Fibroblast of the conjunctiva (primary cell): ENCODE measurements around the gene RHOT2.

Experiments used
- DNase-seq: peaks from one replicate; pipeline ENCODE4 v3.0.0-alpha.2; 2010; ENCODE audit warnings: low read depth

RHOT2 gene

DNA sequence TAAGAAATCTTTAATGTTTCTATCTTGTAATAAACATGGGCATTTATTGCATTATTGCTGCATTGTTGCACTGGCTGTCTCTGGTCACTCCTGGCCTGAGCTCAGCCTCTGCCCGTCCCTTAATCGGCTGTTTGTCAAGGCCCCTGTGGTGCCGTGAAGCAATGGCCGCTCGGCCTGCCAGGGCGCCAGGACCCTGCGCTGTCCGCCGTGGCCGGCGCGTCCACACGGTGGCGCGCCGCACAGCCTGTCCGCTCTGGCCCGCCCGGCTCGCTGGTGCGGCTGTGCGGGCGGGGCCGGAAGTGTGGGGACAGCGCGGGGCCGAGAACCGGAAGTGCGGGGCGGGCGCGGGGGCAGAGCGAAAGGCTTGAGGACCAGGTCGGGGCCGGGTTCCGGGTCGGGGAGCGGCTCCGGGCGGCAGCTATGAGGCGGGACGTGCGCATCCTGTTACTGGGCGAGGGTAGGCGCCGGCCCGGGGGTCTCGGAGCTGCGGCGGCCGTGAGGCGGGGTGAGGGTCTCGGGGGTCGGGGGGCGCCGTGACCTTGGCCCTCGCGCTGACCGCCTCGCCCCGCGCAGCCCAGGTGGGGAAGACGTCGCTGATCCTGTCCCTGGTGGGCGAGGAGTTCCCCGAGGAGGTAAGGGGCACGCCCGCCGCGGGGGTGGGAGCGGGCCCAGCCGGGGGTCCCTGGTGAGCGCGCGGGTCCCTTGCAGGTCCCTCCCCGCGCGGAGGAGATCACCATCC lies at the start of gene RHOT2:
Gene RHOT2 (plus strand): TSS at position 353 of the 739 bp plus-strand sequence. CDS start 68 bp downstream, at position 421.
- DNase-seq = peak; percentile 73

DNA sequence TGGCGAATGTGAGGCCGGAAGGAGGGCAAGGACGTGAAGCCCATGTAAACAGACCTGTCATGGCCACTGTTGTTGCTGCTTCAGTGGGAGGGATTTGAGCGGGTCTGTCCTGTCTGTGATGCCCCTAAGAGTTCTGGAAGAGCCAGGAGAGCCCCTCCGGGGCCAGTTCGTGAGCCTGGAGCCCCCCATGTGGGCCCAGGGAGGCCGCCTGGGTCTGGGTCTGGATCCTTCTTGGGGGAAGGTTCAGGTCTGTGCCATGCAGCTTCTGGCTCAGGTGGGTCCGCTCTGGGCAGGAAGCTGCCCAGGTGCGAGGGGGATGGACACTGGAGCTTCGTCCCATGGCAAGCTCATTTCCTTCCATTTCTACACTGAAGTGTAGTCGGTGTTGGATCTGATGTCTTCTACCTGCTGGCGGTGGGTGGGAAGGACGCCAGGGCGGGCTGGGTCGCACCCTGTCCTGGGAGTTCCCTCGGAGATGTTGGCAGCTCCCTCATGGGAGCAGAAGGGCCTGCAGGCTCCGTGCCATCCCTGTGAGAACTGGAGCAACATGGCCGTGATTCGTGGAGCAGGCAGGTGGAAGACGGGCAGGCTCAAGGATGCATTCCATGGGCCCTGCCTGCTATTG lies 48.3 kb upstream of the RHOT2 start:
- DNase-seq = no peak

DNA sequence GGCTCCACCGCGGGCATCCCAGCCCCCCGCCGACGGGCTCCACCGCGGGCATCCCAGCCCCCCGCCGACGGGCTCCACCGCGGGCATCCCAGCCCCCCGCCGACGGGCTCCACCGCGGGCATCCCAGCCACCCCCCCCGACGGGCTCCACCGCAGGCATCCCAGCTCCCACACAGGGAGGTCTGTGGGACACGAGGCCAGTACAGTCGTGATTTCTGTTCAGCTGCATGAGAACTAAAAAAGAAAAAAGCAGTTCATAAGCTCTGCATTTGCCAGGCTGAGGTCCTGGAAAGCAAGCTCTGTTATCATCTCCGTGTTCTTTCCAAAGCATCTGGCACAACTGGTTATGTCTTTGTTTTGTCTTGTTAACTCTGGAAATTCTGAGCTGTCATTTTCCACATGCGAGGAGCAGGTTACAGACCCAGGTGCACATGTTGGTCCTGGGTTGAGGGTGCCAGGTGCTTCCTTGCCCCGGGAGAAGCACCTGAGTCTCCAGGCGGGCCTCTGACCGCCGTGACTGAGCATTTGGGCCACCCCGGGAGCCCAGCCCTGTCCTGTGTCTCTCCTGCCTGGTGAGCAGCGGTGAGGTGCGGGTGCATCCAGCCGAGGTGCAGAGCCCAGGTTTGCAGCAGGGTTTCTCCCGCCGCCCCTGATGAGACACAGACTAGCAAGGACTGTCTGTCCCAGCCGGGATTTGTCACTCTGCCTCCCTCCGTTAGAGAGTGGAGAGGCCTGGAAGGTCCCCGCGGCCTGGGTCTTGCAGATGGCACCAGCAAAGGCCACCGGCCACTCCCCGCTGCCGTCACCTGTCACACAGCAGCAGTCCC lies 47.0 kb upstream of the RHOT2 start:
- DNase-seq = no peak

DNA sequence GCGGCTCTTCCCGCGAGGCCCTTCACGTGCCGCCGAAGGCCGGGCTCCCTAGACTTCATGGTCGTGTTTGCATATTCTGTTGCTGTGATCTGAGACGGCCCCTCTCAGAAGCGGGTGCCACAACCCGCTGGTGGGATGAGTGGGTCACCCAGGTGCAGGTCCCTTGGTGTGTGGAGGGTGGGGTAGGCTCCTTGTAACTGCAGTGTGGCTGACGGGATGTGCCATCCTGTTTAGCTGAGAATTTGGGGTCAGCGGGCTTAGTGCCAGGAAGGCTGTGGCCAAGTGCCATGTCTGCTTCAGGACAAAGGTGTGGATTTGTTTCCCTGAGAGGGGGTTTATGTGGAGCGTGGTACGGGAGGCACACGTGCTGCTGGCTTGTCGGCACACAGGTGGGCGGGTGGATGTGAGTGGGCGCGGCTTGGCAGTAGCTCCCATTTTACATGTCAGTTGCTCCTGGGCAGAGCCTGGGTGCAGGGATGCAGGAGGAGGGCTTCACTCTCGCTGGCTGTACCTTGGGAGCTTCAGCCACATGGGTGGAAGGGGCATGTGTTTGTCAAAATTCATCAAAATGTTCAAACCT lies 46.3 kb upstream of the RHOT2 start:
- no peak for DNase-seq

DNA sequence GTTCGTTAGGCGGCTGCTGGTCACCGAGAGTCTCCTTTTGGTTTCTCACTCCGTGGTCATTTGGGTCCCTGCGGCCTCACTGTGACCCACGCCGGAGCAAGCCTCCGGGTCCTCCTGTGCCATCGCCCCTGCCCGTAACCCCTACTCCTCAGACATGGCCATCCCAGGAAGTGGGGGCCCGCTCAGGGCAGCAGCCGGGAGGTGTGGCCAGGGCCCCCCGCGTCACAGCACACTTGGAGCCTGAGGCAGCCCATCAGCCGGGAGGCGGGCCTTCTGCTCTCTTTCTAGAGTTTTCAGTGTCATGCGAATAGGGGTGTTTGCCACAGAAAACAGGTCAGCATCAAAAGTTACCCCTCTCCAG lies 45.0 kb upstream of the RHOT2 start:
- DNase-seq = no peak

DNA sequence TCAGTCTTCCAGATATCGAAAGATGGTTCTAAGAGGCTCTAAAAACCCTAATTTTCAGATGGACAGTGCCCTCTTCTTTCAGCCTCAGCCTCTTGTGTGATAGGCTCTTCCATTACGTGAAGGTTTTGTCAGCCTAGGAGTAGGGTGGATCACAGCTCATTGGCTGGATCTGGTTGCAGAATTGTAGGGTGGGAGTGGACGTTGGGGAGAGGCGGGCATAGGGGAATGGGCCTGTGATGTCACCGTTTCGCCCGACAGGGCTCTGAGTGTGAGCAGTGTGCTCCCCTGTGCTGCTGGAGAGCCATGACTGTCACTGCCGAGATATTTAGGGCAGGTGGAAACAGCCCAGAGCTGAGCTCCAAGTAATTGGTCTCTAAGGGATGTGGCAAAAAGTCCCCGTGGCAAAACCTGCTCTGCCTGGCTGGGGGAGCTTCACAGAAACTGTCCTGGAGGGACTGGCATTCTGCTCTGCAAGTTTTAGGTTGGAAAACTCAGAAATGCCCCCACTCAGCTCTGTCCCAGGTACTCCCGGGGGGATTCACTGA lies 43.3 kb upstream of the RHOT2 start:
- DNase-seq = no peak

DNA sequence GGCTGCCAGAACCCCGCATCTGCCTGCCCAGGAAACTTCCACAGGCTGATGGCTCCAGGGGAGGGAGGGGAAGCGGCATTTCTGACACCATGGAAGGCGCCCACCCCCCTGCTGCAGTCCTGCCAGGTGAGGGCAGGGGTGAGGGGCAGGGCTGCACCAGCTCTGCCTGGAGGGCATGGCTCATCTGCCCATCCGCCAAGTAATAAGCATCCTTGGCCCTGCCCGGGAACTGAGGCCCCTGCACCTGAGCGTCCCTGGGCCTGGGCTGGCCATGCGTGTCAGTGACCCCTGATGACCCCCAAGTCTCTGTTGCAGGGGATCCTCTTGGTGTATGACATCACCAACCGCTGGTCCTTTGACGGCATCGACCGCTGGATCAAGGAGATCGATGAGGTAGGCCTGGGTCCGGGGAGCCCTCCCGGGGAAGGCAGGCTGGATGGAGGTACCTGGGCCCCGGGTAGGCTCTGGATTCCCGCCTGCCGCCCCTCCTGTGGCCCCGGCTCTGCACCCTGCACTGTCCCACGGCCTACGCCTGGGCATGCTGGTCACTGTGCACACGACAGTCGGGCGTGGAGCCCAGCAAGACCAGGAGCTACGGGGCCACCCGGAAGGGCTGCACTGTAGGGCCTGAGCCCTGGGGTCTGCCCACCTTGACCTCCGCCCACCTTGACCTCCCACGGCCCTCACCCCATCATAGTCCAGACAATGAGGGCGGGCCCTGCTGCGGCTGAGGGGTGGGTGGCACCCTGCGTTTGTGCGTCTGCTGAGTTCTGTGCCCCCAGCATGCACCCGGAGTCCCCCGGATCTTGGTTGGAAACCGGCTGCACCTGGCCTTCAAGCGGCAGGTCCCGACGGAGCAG lies 42.6 kb upstream of the RHOT2 start:
- no peak for DNase-seq

DNA sequence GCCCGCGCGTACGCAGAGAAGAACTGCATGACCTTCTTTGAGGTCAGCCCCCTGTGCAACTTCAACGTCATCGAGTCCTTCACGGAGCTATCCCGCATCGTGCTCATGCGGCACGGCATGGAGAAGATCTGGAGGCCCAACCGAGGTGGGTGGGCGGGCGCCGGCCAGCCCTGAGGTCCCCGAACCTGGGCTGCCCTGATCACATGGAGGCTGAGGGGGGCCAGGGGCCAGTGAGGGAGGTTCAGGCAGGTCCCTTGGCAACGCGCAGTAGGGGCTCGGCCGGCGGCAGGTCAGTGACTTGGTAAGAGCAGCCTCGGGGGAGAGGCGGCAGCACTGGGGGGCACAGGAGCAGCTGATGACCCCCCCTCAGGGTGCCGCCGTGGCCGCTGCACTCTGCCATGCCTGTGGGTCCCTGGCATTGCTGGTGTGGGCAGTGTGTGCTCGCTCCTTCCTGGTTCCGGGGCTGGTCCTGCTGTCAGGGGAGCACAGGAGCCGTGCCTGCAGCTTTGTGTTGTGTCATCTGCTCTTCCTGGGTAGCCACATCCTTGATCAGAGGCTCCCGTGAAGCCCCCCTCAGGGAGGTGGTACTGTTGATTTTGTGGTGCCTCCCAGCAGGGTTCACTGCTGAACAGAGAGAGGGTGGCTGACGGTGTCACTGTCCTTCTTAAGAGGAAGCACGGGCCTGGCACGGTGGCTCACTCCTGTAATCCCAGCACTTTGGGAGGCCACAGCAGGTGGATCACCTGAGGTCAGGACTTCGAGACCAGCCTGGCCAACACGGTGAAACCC lies 41.8 kb upstream of the RHOT2 start:
- DNase-seq = no peak

DNA sequence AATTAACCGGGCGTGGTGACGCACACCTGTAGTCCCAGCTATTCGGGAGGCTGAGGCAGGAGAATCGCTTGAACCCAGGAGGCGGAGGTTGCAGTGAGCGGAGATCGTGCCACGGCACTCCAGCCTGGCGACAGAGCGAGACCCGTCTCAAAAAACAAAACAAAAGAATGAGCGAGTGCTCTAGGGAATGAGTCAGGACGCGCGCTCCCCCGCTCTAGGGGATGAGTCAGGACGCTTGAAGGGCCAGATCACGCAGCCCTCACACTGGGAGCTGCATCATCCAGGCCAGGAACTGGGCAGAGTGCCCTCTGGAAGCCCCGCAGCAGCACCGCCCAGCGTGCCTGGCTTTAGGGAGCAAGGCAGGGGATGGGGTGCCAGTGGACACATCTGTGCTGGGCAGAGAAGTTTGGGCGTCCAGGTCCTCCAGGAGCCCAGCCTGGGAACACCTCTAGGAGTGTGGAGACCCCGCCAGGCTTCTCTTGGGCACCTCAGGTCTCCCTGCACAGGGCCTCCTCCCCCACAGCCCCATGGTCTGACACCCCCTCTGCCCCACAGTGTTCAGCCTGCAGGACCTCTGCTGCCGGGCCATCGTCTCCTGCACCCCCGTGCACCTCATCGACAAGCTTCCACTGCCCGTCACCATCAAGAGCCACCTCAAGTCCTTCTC lies 41.0 kb upstream of the RHOT2 start:
- DNase-seq = peak; percentile 90

DNA sequence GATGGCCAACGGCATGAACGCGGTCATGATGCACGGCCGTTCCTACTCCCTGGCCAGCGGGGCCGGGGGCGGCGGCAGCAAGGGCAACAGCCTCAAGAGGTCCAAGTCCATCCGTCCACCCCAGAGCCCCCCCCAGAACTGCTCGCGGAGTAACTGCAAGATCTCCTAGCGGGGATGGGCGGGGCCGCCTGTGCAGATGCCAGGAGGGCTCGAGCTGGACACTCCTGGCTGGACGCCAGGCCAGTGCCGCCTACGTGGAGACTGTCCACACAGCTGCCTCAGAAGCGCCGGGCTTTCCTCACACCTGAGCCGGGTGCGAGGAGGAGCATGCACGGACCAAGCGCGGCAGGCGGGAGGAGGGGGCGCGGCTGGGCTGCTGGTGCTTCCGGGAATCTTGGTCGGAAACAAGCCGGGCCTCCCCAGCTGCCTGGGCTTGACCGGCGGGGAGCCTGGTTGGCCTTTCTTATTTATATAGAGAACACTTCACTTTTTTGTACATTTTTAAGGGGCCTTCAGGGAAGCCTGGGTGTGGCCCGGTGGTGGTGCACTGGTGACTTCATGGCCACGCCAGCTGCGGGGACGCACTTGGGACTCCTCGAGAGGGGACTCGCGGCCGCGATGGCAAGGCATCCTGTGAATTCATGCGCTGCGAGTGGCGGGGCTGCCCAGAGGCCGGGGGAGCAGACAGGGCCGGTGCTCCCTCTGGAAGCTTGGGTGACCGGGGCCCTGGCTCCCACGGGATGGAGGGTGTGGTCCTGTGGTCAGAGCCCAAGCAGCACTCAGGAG lies 40.3 kb upstream of the RHOT2 start:
- peak; percentile 34 for DNase-seq

DNA sequence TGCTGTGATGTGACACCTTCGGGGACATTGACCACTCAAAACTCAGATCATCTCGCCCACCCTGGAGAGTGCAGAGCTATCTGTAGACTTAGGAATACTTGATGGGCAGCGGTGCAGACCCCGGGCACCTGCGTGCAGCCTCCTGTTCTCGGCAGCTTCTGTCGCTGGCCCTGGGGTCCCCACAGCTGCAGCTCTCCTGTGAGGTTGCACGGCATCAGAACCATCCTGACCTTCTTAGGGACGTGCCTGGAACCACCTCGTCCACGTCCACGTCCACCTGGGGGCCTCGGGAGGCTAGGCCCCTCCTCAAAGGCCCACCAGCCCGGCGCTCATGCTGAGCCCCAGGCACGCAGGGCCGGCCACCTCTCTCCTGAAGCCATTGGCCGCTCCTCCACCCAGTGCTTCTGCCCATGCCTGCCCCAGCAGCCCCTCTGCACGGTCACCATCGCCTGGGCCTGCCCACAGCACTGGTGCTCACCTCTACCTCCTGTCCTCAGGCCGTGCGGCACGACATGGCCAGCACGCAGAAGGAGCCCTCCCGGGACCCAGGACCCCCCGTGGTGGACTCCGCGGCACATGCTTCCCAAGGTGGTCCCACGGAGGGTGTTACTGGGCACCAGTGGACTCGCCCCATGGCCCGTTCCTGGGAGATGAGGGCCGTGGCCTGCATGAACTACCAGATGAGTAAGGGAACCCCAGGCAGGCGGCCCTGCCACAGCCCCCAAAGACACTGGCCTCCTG lies 39.4 kb upstream of the RHOT2 start:
- no peak for DNase-seq

DNA sequence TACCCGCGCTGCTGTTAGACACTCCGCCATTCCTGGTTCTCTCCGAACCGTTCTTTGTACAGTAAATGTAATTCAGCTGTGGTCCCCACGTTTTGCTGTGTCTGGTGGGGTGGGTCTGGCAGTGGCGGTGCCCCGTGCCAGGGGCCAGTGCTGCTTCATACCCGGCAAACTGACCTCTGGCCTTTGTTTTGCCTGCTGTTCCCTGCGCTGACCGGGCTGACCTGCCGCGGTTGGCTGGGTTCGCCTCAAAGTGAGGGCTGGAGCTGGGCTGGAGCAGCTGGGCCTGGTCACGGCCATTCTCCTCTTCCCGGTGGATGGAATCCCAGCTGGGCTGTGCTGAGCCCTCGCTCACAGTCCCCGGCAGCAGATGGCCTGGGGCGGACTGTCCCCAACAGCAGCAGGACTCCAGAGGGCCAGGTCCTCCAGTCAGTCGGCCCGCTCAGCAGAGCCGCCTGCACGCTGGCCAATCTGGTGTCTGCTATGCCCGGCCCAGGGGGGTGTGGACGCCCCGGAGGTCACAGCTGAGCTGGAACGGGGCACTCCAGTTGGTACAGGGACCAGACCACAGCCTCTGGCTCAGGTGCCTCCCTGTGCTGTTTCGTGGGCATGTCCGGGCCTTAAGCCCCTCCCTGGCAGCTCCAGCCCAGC lies 38.6 kb upstream of the RHOT2 start:
- DNase-seq = no peak

DNA sequence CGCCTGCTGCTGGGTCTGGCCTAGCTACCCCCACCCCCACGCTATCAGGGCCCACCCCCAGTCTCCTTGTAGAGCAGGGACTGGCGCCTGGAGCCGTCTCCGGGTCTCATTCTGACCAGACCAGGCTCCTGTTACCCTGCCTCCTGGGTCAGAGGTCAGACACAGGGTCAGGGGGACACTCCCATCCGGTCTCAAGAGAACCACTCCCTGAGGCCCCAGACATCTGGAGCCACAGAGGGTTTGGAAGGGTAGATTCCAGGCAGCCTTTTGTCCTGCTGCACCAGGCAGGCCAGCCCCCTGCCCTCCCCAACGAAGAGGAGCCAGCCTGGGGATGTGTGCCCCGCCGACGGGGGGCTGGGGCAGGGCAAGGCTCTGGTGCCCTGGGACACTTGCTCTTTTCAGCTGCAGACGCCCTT lies 38.1 kb upstream of the RHOT2 start:
- no peak for DNase-seq

DNA sequence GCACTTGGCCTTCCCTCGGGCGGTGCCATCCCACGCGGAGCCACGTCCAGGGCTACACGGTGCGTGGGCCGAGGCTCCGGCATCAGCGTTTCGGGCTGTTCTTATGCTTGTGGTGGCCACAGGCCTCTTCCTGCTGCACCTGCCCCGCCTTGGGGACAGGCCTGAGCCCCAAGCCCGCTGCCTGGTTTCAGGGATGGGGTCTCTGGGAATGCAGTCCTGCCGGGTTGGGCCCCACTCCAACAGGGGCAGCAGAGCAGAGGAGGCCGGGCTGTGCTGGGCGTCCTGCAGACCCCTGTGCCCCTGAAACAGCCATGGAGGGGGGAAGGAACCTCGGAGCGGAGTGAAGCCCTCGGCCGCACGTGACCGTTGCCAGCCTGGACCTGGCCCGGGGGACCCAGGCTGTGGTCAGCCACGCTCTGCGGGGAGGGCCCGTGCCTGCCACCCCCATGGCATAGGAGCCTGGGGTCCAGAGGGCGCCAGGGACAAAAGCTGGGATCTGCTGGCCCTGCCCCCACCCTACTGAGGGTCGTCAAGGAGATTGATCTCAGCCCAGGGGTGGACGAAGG lies 37.6 kb upstream of the RHOT2 start:
- no peak for DNase-seq

DNA sequence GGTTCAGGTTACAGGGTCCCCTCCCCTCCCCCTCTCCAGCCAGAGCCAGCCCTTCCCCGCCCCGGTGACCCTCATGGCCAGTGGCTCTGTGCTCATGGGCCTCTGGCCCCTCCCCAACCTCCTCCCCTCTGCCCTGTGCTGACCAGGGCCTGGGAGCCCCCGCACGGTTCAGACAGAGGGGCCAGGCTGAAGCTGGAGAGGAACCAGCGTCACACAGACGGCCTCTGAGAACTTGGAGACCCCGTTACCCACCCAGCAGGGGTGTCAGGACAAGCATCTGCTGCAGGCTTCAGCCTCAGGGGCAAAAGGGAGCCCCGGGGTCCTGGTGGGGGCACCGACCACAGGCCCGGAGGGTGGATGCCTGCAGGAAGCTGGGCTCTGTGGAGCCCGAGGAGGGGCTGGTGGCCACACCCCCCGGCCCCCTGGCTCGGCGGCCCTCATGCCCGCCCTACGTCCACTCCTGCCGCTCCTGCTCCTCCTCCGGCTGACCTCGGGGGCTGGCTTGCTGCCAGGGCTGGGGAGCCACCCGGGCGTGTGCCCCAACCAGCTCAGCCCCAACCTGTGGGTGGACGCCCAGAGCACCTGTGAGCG lies 37.0 kb upstream of the RHOT2 start, which contains the start of gene WFIKKN1:
Gene WFIKKN1 (plus strand): TSS at position 171 of the 591 bp plus-strand sequence. CDS start 269 bp downstream, at position 440.
- DNase-seq = no peak

DNA sequence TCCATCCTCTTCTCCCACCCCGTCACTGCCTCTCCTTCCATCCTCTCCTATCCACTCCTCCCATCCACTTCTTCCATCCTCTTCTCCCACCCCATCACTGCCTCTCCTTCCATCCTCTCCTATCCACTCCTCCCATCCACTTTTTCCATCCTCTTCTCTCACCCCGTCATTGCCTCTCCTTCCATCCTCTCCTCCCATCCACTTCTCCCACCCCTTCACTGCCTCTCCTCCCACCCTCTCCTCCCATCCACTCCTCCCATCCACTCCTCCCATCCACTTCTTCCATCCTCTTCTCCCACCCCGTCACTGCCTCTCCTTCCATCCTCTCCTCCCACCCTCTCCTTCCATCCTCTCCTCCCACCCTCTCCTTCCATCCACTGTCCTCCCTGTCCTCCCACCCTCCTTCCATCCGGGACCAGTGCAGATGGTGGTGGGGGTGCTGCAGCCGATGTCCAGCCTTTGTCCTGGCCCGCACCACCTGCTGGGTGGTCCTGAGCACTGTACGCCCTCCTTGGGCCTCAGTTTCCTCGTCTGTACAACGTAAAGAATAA lies 36.0 kb upstream of the RHOT2 start:
- DNase-seq = no peak
